Caco-2 (cell line): ENCODE measurements around the gene KRTAP10-2. TPM values are rescaled to one million over a fixed set of nuclear protein-coding genes. Genes with fewer than 3 reads are reported as not detected.

Experiments used
- BruUV-seq: library from RNA; stranded (reverse); fragments of 400-500 nt; replicated peaks from 2 replicates; lab custom pipeline; 2021; lab: Mats Ljungman, UMichigan
- CTCF ChIA-PET: fragments of 300-600 bp; sonication (Branson Sonifier 250); formaldehyde crosslinking; loops from one replicate; lab custom pipeline; 2022; ENCODE audit warnings: antibody characterized with exemption; lab: Charles Lee
- POLR2A ChIA-PET: fragments of 300-600 bp; sonication (Branson Sonifier 250); formaldehyde crosslinking; loops from one replicate; lab custom pipeline; 2022; ENCODE audit warnings: antibody characterized with exemption; lab: Charles Lee
- DNase-seq, 2 experiments: peaks; one replicate each; pipeline versions ENCODE4 v3.0.0 to v3.0.0-alpha.2; 2020 to 2022
- H3K27me3 ChIP-seq: replicated peaks from 2 replicates; pipeline ENCODE4 v1.6.0; 2011; ENCODE audit warnings: low read length; ENCODE audit not compliant: control insufficient read depth, insufficient read depth
- H3K36me3 ChIP-seq: 2 replicates; pipeline ENCODE4 v1.5.1; 2011; ENCODE audit warnings: low read length; ENCODE audit not compliant: control insufficient read depth, insufficient read depth
- H3K4me1 ChIP-seq: fragments of 250-450 bp; sonication (Bioruptor Pico); 2 replicates; pipeline ENCODE4 v1.5.1; 2020; ENCODE audit warnings: mild to moderate bottlenecking
- H3K4me3 ChIP-seq: 2 replicates; pipeline ENCODE4 v1.5.1; 2011; ENCODE audit warnings: low read depth, mild to moderate bottlenecking, control low read depth, low read length
- H3K9me3 ChIP-seq: fragments of 250-450 bp; sonication (Bioruptor Pico); 2 replicates; pipeline ENCODE4 v1.5.1; 2020; ENCODE audit warnings: mild to moderate bottlenecking, moderate library complexity
- H3K27ac Mint-ChIP-seq: one replicate; pipeline ENCODE4 v1.8.0; 2022; ENCODE audit warnings: mixed read lengths; ENCODE audit not compliant: unreplicated experiment
- H3K27me3 Mint-ChIP-seq: one replicate; pipeline ENCODE4 v1.8.0; 2022; ENCODE audit warnings: mixed read lengths; ENCODE audit not compliant: insufficient read depth, unreplicated experiment
- H3K36me3 Mint-ChIP-seq: one replicate; pipeline ENCODE4 v1.8.0; 2022; ENCODE audit warnings: mild to moderate bottlenecking, mixed read lengths; ENCODE audit not compliant: insufficient read depth, unreplicated experiment
- H3K4me1 Mint-ChIP-seq: one replicate; pipeline ENCODE4 v1.8.0; 2022; ENCODE audit warnings: low read depth, mixed read lengths; ENCODE audit not compliant: unreplicated experiment
- H3K4me3 Mint-ChIP-seq: one replicate; pipeline ENCODE4 v1.8.0; 2022; ENCODE audit warnings: mild to moderate bottlenecking, moderate library complexity, mixed read lengths; ENCODE audit not compliant: unreplicated experiment
- H3K9me3 Mint-ChIP-seq: one replicate; pipeline ENCODE4 v1.8.0; 2022; ENCODE audit warnings: mixed read lengths; ENCODE audit not compliant: unreplicated experiment
- intact Hi-C: fragments of 100-400 bp; cut with micrococcal nuclease; formaldehyde crosslinking; loops from one replicate; pipeline ENCODE4 v1.10.0; 2022; ENCODE audit not compliant: unreplicated experiment
- total RNA-seq: library from RNA; stranded (reverse); gene quantifications from 2 replicates; pipeline ENCODE4 v1.2.3, GENCODE V29; 2022
- TF ChIP-seq, protein P1 (sequence below), 2 experiments: fragments of 200-600 bp in 1 of 2; IDR thresholded peaks; 1 replicate in 1 of 2; 2 replicates in 1 of 2; pipeline versions ENCODE4 v1.5.1 to v1.8.0; 2011 to 2022; ENCODE audit warnings: antibody characterized with exemption in 1 of 2, control low read depth in 1 of 2, inconsistent platforms in 1 of 2, low read depth in 1 of 2, low read length in 1 of 2, mild to moderate bottlenecking in 1 of 2, moderate library complexity in 1 of 2; ENCODE audit not compliant: insufficient read depth in 1 of 2, severe bottlenecking in 1 of 2, unreplicated experiment in 1 of 2

KRTAP10-2 gene
- total RNA-seq, 1 experiment from 2014 or later, result not detected

DNA sequence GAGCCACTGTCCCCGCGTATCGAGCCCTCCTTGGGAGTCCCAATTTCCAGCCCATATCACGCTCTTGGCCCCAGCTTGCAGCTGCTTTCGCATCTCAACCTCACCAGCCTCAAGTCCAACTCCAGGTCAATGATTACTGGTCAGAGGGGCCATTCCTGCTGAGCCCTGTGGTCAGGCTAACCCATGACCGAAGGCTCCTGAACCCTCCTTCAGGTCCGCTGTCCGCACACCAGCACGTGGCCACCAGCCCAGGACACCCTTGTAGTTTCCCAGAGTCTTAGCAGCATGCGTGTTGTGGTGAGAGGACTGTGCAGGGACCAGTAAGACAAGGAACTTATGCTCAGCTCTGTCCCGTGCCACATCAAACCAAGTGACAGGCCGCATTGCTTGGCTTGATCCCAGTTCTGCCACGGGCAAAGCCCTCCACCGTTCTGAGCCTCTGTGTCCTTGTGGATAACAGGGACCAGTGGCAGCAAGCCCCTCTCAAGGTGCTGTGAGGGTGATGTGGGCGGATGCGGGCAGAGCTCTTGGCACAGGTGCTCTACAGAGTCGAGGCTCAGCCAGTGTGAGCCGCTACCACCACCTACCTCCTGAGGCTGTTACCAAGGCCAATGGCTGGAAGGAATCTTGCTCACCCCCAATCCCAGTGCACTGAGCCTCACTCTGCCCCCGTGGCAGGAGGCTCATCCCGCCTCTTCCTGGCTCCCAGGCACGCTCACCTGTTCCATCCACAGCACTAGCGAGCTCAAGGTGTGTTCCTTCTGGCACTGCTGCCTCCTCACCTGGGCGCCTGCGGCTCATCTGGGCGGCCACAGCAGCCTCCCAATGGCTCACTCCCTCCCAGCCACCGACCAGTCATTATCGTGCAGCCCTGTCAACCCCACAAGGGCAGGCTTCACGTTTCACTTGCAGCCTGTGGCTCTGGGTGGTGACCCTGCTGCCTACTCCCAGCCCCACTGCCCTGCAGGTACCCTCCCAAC lies 31.7 kb downstream of the KRTAP10-2 start:
- BruUV-seq, result no TSS peak
- Mint-ChIP-seq H3K36me3 (no peaks in the 10 kb centered on the region), H3K9me3 (peaks cover 13% of the 10 kb centered on the region), H3K27me3 (no peaks in the 10 kb centered on the region), H3K4me1 (peaks cover 17% of the 10 kb centered on the region), H3K27ac (no peak overlapping the region), H3K4me3 (no peak overlapping the region)
- Histone ChIP-seq H3K9me3 (peaks cover 11% of the 10 kb centered on the region), H3K4me1 (peaks cover 7% of the 10 kb centered on the region; the same call in 1 of the 2 replicates), H3K4me3 (no peak overlapping the region), H3K27me3 (no peaks in the 10 kb centered on the region), H3K36me3 (no peaks in the 10 kb centered on the region)
- TF ChIP-seq, protein P1, sequence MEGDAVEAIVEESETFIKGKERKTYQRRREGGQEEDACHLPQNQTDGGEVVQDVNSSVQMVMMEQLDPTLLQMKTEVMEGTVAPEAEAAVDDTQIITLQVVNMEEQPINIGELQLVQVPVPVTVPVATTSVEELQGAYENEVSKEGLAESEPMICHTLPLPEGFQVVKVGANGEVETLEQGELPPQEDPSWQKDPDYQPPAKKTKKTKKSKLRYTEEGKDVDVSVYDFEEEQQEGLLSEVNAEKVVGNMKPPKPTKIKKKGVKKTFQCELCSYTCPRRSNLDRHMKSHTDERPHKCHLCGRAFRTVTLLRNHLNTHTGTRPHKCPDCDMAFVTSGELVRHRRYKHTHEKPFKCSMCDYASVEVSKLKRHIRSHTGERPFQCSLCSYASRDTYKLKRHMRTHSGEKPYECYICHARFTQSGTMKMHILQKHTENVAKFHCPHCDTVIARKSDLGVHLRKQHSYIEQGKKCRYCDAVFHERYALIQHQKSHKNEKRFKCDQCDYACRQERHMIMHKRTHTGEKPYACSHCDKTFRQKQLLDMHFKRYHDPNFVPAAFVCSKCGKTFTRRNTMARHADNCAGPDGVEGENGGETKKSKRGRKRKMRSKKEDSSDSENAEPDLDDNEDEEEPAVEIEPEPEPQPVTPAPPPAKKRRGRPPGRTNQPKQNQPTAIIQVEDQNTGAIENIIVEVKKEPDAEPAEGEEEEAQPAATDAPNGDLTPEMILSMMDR (IDR thresholded peaks at IDR 0.05; ENCODE audit: insufficient read depth in 1 of 2, low read depth in 1 of 2, low read length in 1 of 2, severe bottlenecking in 1 of 2, unreplicated experiment in 1 of 2), result no peak
- POLR2A ChIA-PET, result no interaction called here
- CTCF ChIA-PET, result interaction anchor here (0.9 to 1.1 kb wide), 2 partner anchors 9 to 223 kb away, joined by 3 to 7 read pairs; no protein-coding TSS in a partner anchor
- intact Hi-C loops, result loop anchor here (10.0 kb wide), 1 partner anchor 275 kb away; no protein-coding TSS in a partner anchor
- DNase-seq, result no peak

DNA sequence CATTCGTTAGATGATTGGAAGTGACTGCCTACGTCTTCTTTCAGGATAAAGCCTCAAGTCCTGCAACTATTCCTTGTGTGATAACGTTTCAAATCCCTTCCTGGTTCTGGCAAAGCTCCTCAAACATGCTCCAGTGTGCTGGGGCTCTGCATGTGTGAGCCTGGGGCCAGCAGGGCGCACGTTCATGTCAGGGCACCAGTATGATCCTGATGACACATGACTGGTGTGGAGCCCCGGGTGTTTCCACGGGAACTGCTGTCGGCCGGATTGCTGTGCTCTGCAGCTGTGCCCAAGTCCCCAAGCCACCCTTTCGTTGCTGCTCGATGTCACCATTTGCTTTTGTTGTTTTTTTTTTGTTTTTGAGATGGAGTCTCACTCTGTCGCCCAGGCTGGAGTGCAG lies 32.6 kb downstream of the KRTAP10-2 start:
- H3K4me3 ChIP-seq, result no peak overlapping the region
- Mint-ChIP-seq H3K27ac (no peak overlapping the region), H3K36me3 (no peaks in the 10 kb centered on the region), H3K27me3 (no peaks in the 10 kb centered on the region), H3K4me3 (peak overlapping the region; percentile 77), H3K4me1 (peaks cover 17% of the 10 kb centered on the region), H3K9me3 (peaks cover 13% of the 10 kb centered on the region)
- no TSS peak for BruUV-seq
- intact Hi-C loops, result loop anchor here (10.0 kb wide), 1 partner anchor 276 kb away; no protein-coding TSS in a partner anchor
- ChIA-PET CTCF (no interaction called here), POLR2A (no interaction called here)
- no peaks in the 10 kb centered on the region for H3K27me3 ChIP-seq
- peaks cover 7% of the 10 kb centered on the region; the same call in 1 of the 2 replicates for H3K4me1 ChIP-seq
- no peak for DNase-seq
- peaks cover 4% of the 10 kb centered on the region; the same call in 1 of the 2 replicates for H3K9me3 ChIP-seq
- TF ChIP-seq, protein P1 (IDR thresholded peaks at IDR 0.05; ENCODE audit: insufficient read depth in 1 of 2, low read depth in 1 of 2, low read length in 1 of 2, severe bottlenecking in 1 of 2, unreplicated experiment in 1 of 2), result no peak
- H3K36me3 ChIP-seq, result no peaks in the 10 kb centered on the region

DNA sequence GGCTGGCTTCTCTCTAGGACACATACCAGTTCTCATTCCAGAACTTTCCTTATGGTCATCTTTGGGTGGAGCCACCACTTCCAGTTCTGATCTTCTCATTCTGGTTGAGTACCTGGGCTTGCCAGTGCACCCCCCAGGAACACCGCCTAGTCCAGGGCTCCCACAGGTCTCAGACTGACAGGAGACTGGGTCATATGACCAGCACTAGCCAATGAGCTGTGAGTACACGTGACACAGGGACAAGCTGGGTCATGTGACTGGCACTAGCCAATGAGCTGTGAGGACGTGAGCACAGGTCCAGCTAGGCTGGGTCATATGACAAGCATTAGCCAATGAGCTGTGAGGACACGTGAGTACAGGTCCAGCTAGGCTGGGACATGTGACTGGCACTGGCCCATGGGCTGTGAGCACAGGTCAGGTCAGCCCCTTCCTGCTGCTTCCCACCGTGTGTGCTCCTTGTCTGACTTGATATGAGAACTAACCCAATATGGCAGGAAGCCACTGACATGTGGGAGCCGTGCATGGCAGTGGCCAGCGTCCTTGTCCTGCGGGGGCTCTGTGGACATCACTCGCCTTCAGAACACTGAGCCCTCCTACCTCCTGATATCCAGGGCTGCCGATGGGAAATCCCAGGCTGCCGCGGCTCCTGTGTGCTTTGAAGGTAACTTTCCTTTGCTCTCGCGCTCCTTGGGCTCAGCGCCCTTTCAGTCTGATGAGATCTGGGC lies 34.0 kb downstream of the KRTAP10-2 start:
- POLR2A ChIA-PET, result no interaction called here

More for the DNA sequence above, 34.0 kb downstream of the KRTAP10-2 start:
- peaks cover 7% of the 10 kb centered on the region; the same call in 1 of the 2 replicates for H3K4me1 ChIP-seq
- Mint-ChIP-seq H3K9me3 (peaks cover 13% of the 10 kb centered on the region), H3K4me3 (peak overlapping the region; percentile 77), H3K36me3 (no peaks in the 10 kb centered on the region), H3K27me3 (no peaks in the 10 kb centered on the region), H3K27ac (no peak overlapping the region), H3K4me1 (peaks cover 17% of the 10 kb centered on the region)
- TF ChIP-seq, protein P1 (IDR thresholded peaks at IDR 0.05; ENCODE audit: insufficient read depth in 1 of 2, low read depth in 1 of 2, low read length in 1 of 2, severe bottlenecking in 1 of 2, unreplicated experiment in 1 of 2), result no peak
- no peaks in the 10 kb centered on the region for H3K27me3 ChIP-seq
- no peaks in the 10 kb centered on the region for H3K36me3 ChIP-seq
- no TSS peak for BruUV-seq
- H3K9me3 ChIP-seq, result no peaks in the 10 kb centered on the region
- CTCF ChIA-PET, result interaction anchor here (0.9 to 1.3 kb wide), 2 partner anchors 225 to 276 kb away, joined by 4 to 5 read pairs; no protein-coding TSS in a partner anchor
- intact Hi-C loops, result loop anchor here (10.0 kb wide), 1 partner anchor 277 kb away; no protein-coding TSS in a partner anchor
- peak overlapping the region; percentile 47 for H3K4me3 ChIP-seq
- peak; percentile 87 to 95 for DNase-seq
